SJSA1 (cell line): Measurements from ENCODE around the gene TYMS. TPM values are rescaled to one million over a fixed set of nuclear protein-coding genes. Genes with fewer than 3 reads are reported as not detected.

ENCODE experiments used
- DNase-seq, 2 experiments: peaks; one replicate each; pipeline ENCODE4 v3.0.0-alpha.2; 2015 to 2020; ENCODE audit warnings: low spot score in 2 of 2, low read depth in 1 of 2
- H3K27ac ChIP-seq: fragments of 250-450 bp; sonication (Bioruptor Pico); 2 replicates; pipeline ENCODE4 v1.5.1; 2020; ENCODE audit warnings: mild to moderate bottlenecking, moderate library complexity
- H3K27me3 ChIP-seq: fragments of 250-450 bp; sonication (Bioruptor Pico); replicated peaks from 2 replicates; pipeline ENCODE4 v1.5.1; 2020; ENCODE audit warnings: mild to moderate bottlenecking, moderate library complexity
- H3K36me3 ChIP-seq: fragments of 250-450 bp; sonication (Bioruptor Pico); 2 replicates; pipeline ENCODE4 v1.5.1; 2020; ENCODE audit warnings: mild to moderate bottlenecking
- H3K4me1 ChIP-seq: fragments of 250-450 bp; sonication (Bioruptor Pico); replicated peaks from 2 replicates; pipeline ENCODE4 v1.6.1; 2021; ENCODE audit warnings: mild to moderate bottlenecking
- H3K4me3 ChIP-seq: fragments of 250-450 bp; sonication (Bioruptor Pico); 2 replicates; pipeline ENCODE4 v1.5.1; 2020; ENCODE audit warnings: mild to moderate bottlenecking
- H3K9me3 ChIP-seq: fragments of 250-450 bp; sonication (Bioruptor Pico); replicated peaks from 2 replicates; pipeline ENCODE4 v1.5.1; 2020; ENCODE audit warnings: mild to moderate bottlenecking
- total RNA-seq: library from RNA; depleted of rRNA; stranded (reverse); fragments of >200 nt; shearing (Covaris generic); gene quantifications from 2 replicates; pipeline ENCODE4 v1.2.3, GENCODE V29; 2014

The TYMS gene
- total RNA-seq, 1 experiment from 2014 or later: 113 TPM

DNA sequence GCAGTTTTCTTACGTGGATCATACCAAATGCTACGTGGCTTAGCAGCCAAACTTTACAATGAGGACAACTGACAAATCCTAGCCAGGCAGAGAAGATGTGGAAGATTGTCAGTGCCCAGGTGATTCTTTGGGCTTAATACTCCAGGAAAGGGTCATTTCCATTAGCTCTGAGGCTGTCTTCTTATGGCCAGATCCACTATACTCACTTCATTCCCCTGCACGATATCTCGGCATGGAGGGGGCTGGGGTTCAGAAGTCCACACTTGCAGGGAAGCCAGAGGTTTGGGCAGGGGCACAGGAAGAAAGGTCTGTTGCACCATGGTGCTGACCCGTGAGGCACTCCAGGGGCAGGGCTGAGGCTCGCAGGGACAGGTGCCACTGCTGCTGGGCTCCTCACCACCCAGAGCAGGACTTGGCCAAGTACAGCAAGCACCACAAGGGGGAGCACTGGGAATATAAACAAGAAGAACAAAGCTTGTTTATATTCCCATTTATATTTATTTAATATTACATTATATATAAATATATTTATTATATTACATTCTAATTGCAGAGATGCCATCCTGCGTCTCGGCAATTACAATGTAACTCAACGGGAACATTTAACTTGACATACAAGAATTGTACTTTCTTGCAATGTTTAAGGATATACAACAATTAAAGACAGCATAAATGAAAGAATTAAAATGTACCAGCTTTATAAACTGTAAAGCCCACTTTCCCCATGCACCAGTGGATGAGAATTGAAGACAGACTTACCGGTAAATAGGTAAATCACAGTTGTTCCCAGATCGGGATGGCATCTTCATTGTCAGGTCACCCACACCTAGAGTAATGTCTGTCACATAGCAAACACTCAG lies 33.5 kb upstream of the TYMS start:
- no peak overlapping the region for H3K4me3 ChIP-seq

DNA sequence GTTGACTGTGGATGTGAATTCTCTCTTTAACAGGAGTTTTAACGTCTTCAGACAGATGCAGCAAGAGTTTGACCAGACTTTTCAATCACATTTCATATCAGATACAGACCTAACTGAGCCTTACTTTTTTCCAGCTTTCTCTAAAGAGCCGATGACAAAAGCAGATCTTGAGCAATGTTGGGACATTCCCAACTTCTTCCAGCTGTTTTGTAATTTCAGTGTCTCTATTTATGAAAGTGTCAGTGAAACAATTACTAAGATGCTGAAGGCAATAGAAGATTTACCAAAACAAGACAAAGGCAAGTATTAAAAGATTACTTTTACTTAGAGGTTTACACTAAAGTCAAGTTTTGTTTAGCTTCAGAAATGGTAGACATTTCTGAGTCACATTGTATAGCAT lies 30.2 kb upstream of the TYMS start:
- DNase-seq: no peak

More for the DNA sequence above, 33.5 kb upstream of the TYMS start:
- no peaks in the 10 kb centered on the region for H3K9me3 ChIP-seq
- peak; percentile 41 to 80 for DNase-seq
- H3K27me3 ChIP-seq: peaks cover 4% of the 10 kb centered on the region
- no peaks in the 10 kb centered on the region for H3K36me3 ChIP-seq
- H3K27ac ChIP-seq: no peak overlapping the region
- 0 out of 2 replicates have a peak, but pooled peaks cover 2% of the 10 kb centered on the region for H3K4me1 ChIP-seq

DNA sequence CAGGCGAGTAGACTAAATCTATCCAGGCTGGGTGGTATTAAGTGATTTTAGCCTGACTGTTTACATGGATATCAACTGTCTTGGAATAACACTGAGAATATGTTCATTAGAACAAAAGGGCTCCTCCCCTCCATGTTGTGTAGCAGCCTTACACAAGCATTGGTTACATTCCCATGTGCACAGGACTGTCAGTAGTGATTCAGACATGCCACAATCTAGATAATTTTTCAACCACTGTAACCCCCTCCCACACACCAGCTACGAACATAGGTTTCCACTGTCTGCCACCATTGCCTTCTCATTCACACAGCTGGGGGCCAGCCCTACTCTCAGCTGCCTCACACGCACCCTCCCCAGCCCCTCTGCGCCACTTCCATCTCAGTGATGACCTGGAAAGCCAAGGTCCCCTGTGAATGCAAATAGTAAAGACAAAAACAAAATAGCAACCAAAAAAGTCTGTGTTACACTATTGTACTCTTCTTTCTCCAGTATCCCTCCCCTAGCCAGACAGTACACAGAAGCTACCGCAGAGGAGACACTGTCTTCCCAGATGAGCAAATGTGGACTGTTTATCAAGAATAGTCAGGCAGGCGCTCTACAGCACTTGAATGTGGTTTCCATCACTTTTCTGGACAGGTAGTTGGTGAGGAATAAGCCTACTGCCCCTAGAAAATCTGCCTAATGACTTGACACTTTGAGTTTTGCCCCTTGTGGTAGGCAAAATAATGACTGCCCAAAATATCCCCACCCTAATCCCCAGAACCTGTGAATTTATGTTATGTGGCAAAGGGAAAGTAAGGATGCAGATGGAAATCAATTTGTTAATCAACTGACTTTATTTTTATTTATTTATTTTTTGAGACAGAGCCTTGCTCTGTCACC lies 27.9 kb upstream of the TYMS start:
- peaks cover 9% of the 10 kb centered on the region for H3K4me1 ChIP-seq
- H3K27me3 ChIP-seq: peaks cover 4% of the 10 kb centered on the region
- no peak overlapping the region for H3K27ac ChIP-seq
- DNase-seq: no peak
- H3K4me3 ChIP-seq: no peak overlapping the region
- no peaks in the 10 kb centered on the region for H3K36me3 ChIP-seq
- H3K9me3 ChIP-seq: no peaks in the 10 kb centered on the region

More for the DNA sequence above, 30.2 kb upstream of the TYMS start:
- peaks cover 4% of the 10 kb centered on the region for H3K27me3 ChIP-seq
- no peak overlapping the region for H3K4me3 ChIP-seq
- no peaks in the 10 kb centered on the region for H3K36me3 ChIP-seq
- H3K9me3 ChIP-seq: no peaks in the 10 kb centered on the region
- H3K4me1 ChIP-seq: 0 out of 2 replicates have a peak, but pooled peaks cover 2% of the 10 kb centered on the region
- no peak overlapping the region for H3K27ac ChIP-seq

DNA sequence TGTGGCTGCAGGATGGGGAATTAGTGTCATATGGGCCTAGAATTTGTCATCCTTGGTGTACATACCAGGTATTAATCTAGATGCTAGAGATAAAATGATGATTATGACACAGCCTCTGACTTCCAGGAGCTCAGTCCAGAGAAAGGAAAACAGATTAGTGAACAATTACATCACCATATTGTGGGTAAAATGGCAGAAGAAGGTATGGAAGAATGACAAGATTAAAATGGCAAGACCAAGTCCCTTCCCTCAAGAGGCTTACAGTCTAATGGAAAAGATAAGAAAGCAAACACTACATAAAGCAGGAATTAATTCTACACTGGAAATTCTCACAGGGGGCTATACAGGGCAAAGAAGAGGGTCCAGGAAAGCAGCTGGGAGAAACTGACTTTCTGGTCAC lies 25.9 kb upstream of the TYMS start:
- no peaks in the 10 kb centered on the region for H3K27me3 ChIP-seq
- H3K27ac ChIP-seq: no peak overlapping the region
- H3K36me3 ChIP-seq: no peaks in the 10 kb centered on the region
- no peak overlapping the region for H3K4me3 ChIP-seq
- H3K9me3 ChIP-seq: no peaks in the 10 kb centered on the region
- no peak for DNase-seq
- peaks cover 12% of the 10 kb centered on the region for H3K4me1 ChIP-seq

DNA sequence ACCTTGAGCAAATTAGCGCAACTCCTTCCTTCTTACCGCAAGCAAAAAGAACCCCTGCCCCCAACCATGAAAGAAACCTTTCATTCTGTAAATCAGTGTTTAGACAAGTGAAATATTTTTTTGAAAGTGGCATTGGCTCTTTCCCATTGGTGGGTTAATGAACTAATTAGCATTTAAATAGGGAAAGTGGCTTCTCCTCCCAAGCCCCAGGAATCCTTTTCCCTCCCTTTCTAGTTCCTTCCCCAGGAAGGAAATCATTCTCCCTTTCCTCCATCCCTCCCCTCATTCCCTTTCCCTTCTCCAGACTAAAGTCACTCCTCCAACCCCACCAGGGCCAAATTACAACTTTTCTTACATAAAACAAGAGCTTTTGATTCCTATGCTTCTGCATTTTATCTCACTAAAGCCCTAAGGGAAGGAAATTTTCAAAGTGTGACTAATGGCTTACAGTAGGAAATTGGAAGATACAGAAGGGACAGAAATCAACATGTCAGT lies 22.9 kb upstream of the TYMS start:
- H3K4me3 ChIP-seq: no peak overlapping the region
- no peaks in the 10 kb centered on the region for H3K27me3 ChIP-seq
- peak in 1 of 2 experiments; percentile 21 for DNase-seq
- H3K4me1 ChIP-seq: peaks cover 10% of the 10 kb centered on the region
- H3K27ac ChIP-seq: no peak overlapping the region
- H3K36me3 ChIP-seq: no peaks in the 10 kb centered on the region
- no peaks in the 10 kb centered on the region for H3K9me3 ChIP-seq

DNA sequence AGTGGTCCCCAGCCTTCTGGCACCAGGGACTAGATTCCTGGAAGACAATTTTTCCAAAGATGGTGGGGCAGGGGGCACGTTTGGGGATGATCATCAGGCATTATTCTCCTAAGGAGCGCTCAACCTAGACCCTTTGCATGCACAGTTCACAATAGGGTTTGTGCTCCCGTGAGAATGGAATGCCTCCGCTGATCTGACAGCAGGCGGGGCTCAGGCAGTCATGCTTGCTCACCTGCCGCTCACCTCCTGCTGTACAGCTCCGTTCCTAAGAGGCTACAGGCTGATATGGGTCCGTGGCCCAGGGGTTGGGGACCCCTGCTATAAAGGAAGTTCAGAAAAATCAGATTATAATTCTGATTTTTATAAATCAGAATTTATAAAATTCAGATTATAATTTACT lies 22.3 kb upstream of the TYMS start:
- Histone ChIP-seq H3K4me1 (peaks cover 10% of the 10 kb centered on the region), H3K4me3 (no peak overlapping the region), H3K36me3 (no peaks in the 10 kb centered on the region), H3K27ac (no peak overlapping the region), H3K9me3 (no peaks in the 10 kb centered on the region), H3K27me3 (no peaks in the 10 kb centered on the region)
- no peak for DNase-seq

DNA sequence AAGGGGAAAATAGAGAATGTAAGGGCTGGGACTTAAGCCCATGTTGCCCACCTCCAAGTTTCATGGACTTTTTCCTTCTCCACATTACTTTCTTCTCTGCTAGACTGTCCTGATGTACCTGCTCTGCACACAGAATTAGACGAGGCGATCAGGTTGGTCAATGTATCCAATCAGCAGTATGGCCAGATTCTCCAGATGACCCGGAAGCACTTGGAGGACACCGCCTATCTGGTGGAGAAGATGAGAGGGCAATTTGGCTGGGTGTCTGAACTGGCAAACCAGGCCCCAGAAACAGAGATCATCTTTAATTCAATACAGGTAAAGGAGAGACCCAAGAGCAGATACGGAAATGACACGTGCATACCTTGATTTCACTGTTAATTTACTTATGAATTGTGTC lies 16.2 kb upstream of the TYMS start:
- Histone ChIP-seq H3K27ac (no peak overlapping the region), H3K4me3 (no peak overlapping the region), H3K27me3 (no peaks in the 10 kb centered on the region), H3K36me3 (no peaks in the 10 kb centered on the region), H3K4me1 (no peaks in the 10 kb centered on the region), H3K9me3 (no peaks in the 10 kb centered on the region)
- DNase-seq: no peak

DNA sequence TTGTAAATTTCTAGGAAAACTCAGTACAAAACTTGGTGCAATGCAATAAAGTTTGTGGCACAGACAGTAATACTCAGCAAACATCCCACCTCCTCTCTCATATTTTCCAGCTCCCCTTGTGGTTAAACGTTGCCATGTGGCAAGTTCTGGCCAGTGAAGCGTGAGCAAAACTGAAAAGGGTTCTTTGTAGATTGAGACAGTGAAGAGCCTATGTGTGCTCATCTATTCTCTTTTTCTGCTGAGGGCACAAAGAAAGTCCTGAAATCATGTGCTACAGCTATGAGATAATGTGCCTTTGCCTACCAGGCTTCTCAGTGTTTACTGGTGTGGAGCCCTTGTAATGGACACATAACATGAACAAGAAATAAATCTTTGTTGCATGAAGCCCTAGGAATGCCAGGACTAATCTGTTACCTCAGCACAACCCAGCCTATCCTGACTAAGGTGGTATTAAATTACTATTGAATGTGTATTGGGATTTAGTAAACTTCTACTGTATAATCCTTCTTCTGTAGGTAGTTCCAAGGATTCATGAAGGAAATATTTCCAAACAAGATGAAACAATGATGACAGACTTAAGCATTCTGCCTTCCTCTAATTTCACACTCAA lies 13.0 kb upstream of the TYMS start:
- H3K9me3 ChIP-seq: no peaks in the 10 kb centered on the region
- peaks cover 6% of the 10 kb centered on the region for H3K4me1 ChIP-seq
- no peaks in the 10 kb centered on the region for H3K27me3 ChIP-seq
- H3K4me3 ChIP-seq: no peak overlapping the region
- DNase-seq: no peak
- H3K27ac ChIP-seq: no peak overlapping the region
- no peaks in the 10 kb centered on the region for H3K36me3 ChIP-seq

DNA sequence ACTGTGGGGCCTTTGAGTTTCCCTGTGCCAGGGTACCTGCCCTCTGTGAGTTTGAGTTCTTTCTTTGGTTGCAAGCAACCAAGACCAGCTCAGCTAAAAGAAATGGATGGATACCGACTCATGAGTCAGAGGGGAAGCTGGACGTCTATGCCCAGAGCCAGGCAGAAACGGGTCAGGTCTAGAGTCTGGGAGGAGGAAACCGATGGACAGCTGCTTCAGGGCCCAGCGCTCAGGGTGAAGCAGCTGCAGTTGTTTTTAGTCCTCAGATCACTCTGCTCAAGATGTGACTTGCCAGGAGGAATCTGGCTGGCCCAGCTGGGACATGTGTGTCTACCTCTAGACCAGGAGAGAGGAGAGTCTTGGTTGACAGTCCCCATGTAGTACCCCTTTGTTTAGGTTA lies 10.1 kb upstream of the TYMS start:
- Histone ChIP-seq H3K27ac (no peak overlapping the region), H3K9me3 (no peaks in the 10 kb centered on the region), H3K27me3 (no peaks in the 10 kb centered on the region), H3K36me3 (no peaks in the 10 kb centered on the region), H3K4me1 (peaks cover 14% of the 10 kb centered on the region), H3K4me3 (no peak overlapping the region)
- DNase-seq: no peak

DNA sequence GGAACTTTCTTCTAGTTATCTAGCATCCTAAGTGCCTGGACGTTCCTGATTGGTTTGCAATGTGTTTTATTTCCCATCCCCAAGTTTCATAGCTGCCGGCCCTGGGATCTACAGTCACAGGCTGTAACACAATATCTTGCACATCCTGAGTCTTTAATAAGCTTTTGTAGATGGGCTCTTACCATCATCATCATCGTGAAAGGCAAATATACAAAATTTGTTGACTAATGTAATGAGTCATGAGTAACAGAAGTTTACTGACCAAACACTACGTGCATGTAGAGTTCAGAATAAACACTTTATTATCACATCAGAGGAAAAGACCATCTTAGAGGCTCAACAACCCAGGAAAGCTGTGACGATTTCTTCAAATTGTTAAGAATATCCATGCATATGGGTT lies 8.1 kb upstream of the TYMS start:
- no peak overlapping the region for H3K27ac ChIP-seq
- H3K9me3 ChIP-seq: no peaks in the 10 kb centered on the region
- peaks cover 20% of the 10 kb centered on the region for H3K4me1 ChIP-seq
- peak in 1 of 2 experiments; percentile 45 for DNase-seq
- H3K36me3 ChIP-seq: no peaks in the 10 kb centered on the region
- no peaks in the 10 kb centered on the region for H3K27me3 ChIP-seq
- no peak overlapping the region for H3K4me3 ChIP-seq

DNA sequence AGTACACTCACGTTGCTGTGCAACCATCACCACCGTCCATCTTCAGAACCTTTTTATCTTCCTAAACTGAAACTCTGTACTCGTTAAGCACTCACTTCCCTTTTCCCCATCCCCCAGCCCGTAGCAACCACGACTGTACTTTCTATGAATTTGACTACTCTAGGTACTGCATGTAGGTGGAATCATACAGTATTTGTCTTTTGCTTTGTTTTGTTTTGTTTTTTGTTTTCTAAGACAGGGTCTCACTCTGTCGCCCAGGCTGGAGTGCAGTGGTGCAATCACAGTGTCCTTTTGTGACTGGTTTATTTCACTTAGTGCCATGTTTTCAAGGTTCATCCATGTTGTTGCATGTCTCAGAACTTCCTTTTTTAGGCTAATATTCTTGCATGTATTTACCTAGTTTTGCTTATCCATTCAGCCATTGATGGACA lies 7.0 kb upstream of the TYMS start:
- Histone ChIP-seq H3K4me3 (no peak overlapping the region), H3K9me3 (no peaks in the 10 kb centered on the region), H3K4me1 (peaks cover 20% of the 10 kb centered on the region), H3K36me3 (no peaks in the 10 kb centered on the region), H3K27ac (no peak overlapping the region), H3K27me3 (no peaks in the 10 kb centered on the region)
- no peak for DNase-seq

DNA sequence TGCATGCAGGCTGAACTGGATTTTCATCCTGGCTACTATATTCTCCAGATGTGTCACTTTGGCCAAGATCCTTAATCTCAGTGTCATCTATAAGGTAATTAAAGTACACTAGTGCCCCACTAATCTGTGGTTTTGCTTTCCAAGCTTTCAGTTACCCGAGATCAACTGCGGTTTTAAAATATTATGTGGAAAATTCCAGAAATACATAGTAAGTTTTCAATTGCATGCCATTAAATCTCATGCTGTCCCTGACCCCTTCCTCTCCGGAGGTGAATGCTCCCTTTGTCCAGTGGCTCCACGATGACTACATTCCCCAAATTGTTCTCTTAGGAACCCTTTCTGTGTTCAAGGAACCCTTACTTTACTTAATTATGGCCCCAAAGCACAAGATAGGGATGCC lies 5.3 kb upstream of the TYMS start:
- DNase-seq: peak in 1 of 2 experiments; percentile 52
- Histone ChIP-seq H3K4me1 (peaks cover 27% of the 10 kb centered on the region), H3K4me3 (no peak overlapping the region), H3K27ac (peak overlapping the region; percentile 40; the same call in 1 of the 2 replicates), H3K27me3 (no peaks in the 10 kb centered on the region), H3K36me3 (peaks cover 2% of the 10 kb centered on the region), H3K9me3 (no peaks in the 10 kb centered on the region)

DNA sequence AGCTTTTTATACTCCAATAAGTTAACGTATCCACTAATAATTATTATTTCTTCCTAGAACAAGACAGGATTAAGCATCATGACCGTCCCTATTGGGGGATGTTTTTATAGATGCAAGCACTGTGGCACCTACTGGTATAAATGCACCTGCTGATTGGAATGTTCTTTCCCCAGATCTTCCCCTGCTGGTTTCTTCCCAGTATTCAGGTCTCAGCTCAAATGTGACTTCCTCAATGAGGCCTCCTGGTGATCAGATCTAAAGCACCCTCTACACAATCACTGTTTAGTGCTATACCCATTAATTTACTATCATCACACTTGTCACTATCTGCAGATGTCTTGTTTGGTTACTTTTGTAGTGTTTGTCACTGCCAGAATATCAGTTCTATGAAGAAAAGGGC lies 3.9 kb upstream of the TYMS start:
- H3K9me3 ChIP-seq: 0 out of 2 replicates have a peak, but pooled peaks cover 2% of the 10 kb centered on the region
- H3K27ac ChIP-seq: no peak overlapping the region
- peaks cover 15% of the 10 kb centered on the region for H3K36me3 ChIP-seq
- H3K4me3 ChIP-seq: no peak overlapping the region
- H3K4me1 ChIP-seq: peaks cover 33% of the 10 kb centered on the region
- no peaks in the 10 kb centered on the region for H3K27me3 ChIP-seq
- no peak for DNase-seq
